Body of pancreas (tissue), 4 donors: Measurements from ENCODE around the gene LRRC28.

Experiments used
- POLR2A ChIP-seq, 3 donors: fragments of 450-650 bp; IDR thresholded peaks; one replicate each; pipeline ENCODE4 v1.6.1; 2016; ENCODE audit warnings: antibody characterized with exemption in 3 of 3, mild to moderate bottlenecking in 2 of 3
- TF ChIP-seq, protein P1 (sequence below), 7 experiments: fragments of 450-650 bp in 4 of 7; fragments of 200-600 bp in 3 of 7; sonication (generic) in 3 of 7; IDR thresholded peaks; one replicate each; pipeline ENCODE4 v1.5.1; 2016 to 2019; ENCODE audit warnings: antibody characterized with exemption in 7 of 7

DNA sequence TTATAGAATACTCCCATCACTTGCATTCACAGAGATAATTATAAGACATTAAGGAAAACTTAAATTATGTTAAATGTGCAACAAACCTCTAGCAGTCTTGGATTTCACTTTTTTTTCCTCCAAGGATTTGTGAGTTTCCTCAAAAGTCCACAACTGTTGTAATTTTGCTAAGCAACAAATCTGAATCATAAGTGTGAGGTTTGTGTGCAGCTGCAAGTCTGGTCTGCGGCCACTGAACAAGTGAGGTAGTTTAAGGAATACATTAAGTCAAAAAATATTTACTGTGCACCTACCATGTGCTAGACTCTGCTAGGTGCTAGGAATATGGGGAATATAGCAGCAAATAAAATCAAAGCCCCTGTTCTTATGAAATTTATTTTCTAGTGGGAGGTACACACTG lies 70.2 kb downstream of the LRRC28 start:
- TF ChIP-seq, protein P1, sequence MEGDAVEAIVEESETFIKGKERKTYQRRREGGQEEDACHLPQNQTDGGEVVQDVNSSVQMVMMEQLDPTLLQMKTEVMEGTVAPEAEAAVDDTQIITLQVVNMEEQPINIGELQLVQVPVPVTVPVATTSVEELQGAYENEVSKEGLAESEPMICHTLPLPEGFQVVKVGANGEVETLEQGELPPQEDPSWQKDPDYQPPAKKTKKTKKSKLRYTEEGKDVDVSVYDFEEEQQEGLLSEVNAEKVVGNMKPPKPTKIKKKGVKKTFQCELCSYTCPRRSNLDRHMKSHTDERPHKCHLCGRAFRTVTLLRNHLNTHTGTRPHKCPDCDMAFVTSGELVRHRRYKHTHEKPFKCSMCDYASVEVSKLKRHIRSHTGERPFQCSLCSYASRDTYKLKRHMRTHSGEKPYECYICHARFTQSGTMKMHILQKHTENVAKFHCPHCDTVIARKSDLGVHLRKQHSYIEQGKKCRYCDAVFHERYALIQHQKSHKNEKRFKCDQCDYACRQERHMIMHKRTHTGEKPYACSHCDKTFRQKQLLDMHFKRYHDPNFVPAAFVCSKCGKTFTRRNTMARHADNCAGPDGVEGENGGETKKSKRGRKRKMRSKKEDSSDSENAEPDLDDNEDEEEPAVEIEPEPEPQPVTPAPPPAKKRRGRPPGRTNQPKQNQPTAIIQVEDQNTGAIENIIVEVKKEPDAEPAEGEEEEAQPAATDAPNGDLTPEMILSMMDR (IDR thresholded peaks at IDR 0.05), result no peak
- no peak for TF ChIP-seq POLR2A (IDR thresholded peaks at IDR 0.05)
